Astrocyte of the spinal cord (primary cell): ENCODE measurements around the gene PKN3.

Source experiments
- DNase-seq: peaks from one replicate; pipeline ENCODE4 v3.0.0; 2011; ENCODE audit warnings: low read depth, low spot score
- H3K4me3 ChIP-seq: 2 replicates; pipeline ENCODE4 v1.5.1; 2011; ENCODE audit warnings: low read depth, mild to moderate bottlenecking, low read length, moderate library complexity
- in situ Hi-C: cut with HindIII; loops from 2 replicates; pipeline ENCODE4 v1.10.0; 2017; ENCODE audit warnings: low sequenced_read_pairs
- TF ChIP-seq, protein P1 (sequence below): IDR thresholded peaks from 2 replicates; pipeline ENCODE4 v1.5.1; 2012; ENCODE audit warnings: low read depth, mild to moderate bottlenecking, low read length, inconsistent platforms

Gene PKN3

DNA sequence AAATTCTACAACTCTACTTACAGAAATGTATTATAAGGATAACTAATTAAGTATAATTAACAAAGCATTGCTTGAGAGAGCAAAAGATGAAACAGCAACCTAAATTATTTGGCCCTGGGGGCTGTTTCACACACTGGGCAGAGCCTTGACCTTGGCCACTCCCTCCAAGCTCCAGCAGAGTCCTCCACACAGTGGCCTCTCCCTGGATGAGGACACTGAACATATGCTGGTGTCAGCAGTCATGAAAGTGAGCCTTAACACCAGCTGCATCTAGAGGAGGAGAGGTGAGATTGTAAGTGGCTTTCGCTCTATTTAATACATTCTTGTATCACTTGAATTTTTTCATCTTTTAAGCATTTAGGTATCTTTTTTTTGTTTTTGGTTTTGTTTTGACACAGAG, 44.9 kb downstream of the PKN3 start:
- TF ChIP-seq, protein P1, sequence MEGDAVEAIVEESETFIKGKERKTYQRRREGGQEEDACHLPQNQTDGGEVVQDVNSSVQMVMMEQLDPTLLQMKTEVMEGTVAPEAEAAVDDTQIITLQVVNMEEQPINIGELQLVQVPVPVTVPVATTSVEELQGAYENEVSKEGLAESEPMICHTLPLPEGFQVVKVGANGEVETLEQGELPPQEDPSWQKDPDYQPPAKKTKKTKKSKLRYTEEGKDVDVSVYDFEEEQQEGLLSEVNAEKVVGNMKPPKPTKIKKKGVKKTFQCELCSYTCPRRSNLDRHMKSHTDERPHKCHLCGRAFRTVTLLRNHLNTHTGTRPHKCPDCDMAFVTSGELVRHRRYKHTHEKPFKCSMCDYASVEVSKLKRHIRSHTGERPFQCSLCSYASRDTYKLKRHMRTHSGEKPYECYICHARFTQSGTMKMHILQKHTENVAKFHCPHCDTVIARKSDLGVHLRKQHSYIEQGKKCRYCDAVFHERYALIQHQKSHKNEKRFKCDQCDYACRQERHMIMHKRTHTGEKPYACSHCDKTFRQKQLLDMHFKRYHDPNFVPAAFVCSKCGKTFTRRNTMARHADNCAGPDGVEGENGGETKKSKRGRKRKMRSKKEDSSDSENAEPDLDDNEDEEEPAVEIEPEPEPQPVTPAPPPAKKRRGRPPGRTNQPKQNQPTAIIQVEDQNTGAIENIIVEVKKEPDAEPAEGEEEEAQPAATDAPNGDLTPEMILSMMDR = no peak
- no peak overlapping the region for H3K4me3 ChIP-seq
- in situ Hi-C loops = no loop called here
- no peak for DNase-seq

DNA sequence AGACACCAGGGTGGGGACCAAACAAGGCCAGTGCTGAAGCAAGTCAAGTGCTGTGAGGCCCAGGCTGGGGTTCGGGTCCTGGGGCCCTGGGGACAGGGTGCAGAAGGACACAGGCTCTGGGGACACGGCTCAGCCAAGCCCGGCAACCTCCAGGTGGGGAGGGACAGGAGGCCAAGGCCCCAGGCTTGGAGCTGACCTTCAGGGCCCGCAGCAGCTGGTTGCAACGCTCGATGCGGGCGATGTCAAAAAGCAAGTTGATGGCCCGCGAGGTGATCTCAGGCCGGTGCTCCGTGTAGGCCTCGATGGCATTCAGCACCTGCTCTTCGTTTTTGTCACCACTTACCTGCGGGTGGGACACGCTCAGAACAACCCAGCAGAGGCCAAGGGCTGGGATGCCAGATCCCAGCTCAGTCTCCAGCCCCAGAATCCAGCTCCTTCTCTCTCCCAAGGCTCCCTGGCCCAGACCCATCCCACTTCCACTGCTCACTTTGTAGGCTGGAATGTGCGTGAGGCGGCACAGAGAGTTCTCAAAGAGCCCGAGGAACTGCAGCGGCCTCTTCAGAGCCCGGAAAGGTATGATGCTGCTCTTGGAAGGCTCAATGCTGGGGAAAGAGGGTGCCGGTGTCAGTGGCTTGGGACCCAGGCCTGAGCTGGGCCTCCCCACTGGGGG, 48.8 kb downstream of the PKN3 start:
- TF ChIP-seq, protein P1 = no peak
- in situ Hi-C loops = no loop called here
- no peak overlapping the region for H3K4me3 ChIP-seq
- DNase-seq = no peak

DNA sequence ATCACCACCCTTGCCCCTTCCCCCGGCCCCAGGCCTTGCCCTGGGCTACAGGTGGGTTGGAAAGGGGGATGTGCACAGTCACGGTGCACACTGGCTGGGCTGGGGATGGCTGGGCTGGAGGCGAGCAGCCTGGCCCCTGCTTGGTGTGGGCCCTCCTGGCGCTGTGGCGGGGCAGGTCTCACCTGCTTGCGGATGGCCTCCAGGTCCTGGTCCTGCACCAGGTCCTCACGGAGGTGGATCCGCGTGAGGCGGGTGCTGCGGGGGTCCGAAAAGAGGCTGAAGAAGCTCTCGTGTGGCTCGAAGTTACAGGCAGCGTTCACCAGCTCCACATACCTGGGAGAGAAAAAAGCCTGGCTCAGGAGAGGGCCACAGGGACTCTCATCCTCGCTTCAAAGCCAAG, 51.3 kb downstream of the PKN3 start:
- H3K4me3 ChIP-seq = no peak overlapping the region
- in situ Hi-C loops = no loop called here
- TF ChIP-seq, protein P1 = no peak
- DNase-seq = no peak

DNA sequence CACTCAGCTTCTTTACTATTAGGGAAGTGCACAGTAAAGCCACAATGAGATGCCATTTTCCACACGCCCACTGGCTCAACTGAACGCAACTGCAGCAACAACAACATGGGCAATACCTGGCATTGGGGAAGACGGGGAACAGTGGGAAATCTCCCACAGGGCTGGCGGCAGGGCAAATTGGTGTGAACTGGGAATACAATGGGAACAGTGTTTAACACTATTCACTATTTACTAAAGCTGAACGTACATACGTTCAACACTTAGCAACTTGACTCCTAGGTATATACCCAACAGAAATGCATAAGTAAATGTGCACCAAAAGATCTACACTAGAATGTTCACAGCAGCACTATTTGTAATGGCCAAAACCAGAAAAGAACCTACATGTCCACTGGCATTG, 55.3 kb downstream of the PKN3 start:
- no peak for DNase-seq
- in situ Hi-C loops = no loop called here
- no peak overlapping the region for H3K4me3 ChIP-seq
- TF ChIP-seq, protein P1 = no peak

DNA sequence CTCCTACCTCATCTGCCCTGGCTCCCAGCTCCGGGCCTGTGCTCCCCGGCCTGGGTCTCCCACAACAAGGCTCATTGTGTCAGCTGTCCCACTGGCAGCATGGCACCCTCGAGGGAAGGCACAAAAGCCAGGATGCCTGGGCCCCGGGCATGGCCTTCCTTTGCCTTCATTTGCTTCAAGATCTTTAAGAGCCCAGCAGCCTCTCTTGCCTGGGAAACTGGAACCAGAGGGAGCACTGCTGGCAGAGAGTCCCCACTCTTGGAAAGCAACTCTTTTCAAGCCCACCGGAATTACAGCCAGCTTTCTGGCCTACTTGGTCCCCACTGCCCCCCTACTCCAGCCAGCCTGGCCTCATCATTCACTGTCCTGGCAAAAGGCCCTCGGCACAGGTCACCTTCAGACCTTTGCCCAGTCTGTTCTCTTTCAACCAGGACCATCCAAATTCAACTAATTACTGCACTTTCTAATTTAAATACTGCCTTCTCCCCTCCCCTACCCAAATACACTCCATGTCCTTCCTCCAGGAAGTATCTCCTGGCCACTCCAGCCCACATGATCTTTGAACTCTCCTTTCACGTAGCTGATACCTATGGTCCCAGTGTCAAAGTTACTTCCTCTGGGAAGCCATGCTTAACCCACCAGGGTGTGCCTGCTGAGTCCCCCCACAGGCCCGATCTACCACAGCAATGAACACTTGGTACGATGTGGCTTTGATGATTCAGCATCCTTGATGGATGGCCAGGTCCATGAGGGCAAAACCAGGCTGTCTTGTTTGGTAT, 60.6 kb downstream of the PKN3 start:
- in situ Hi-C loops = no loop called here
- no peak for DNase-seq
- TF ChIP-seq, protein P1 = no peak
- H3K4me3 ChIP-seq = no peak overlapping the region

GRCh38 chr9:128764361-128764760, 62.1 kb downstream of the PKN3 start:
- no peak for DNase-seq
- in situ Hi-C loops = no loop called here
- TF ChIP-seq, protein P1 = no peak
- no peak overlapping the region for H3K4me3 ChIP-seq
